IgD-negative memory B cell (primary cell): Measurements from ENCODE around the gene ZNF282. TPM values are rescaled to one million over a fixed set of nuclear protein-coding genes. Genes with fewer than 3 reads are reported as not detected.
"Not testable (repeated sequence)": the region's sequence is repeated elsewhere in the genome, so short reads cannot be mapped to it uniquely, and the experiment has no call there.

Experiments
- H3K27ac Mint-ChIP-seq, 3 donors: one replicate each; pipeline ENCODE4 v1.8.0; 2020 to 2022; ENCODE audit warnings: mild to moderate bottlenecking in 3 of 3, mixed read lengths in 3 of 3, moderate library complexity in 1 of 3
- H3K27me3 Mint-ChIP-seq: one replicate; pipeline ENCODE4 v1.8.0; 2021; ENCODE audit warnings: mixed read lengths
- H3K36me3 Mint-ChIP-seq: one replicate; pipeline ENCODE4 v1.8.0; 2020; ENCODE audit warnings: mild to moderate bottlenecking, mixed read lengths
- H3K4me1 Mint-ChIP-seq, 3 donors: one replicate each; pipeline ENCODE4 v1.8.0; 2020 to 2022; ENCODE audit warnings: mixed read lengths in 3 of 3, mild to moderate bottlenecking in 1 of 3
- H3K4me3 Mint-ChIP-seq, 4 donors: one replicate each; pipeline ENCODE4 v1.8.0; 2020 to 2022; ENCODE audit warnings: mild to moderate bottlenecking in 4 of 4, mixed read lengths in 4 of 4, moderate library complexity in 3 of 4
- H3K9me3 Mint-ChIP-seq, 3 donors: one replicate each; pipeline ENCODE4 v1.8.0; 2020 to 2021; ENCODE audit warnings: mixed read lengths in 3 of 3, mild to moderate bottlenecking in 1 of 3
- polyA plus RNA-seq: library from polyadenylated mRNA; unstranded; fragments of 300-500 nt; fragmentation: Illumina TruSeq; gene quantifications from one replicate; pipeline ENCODE4 v1.2.3, GENCODE V29; 2021

Gene ZNF282
- polyA plus RNA-seq, 1 donor from 2014 or later: 1.9 TPM

DNA sequence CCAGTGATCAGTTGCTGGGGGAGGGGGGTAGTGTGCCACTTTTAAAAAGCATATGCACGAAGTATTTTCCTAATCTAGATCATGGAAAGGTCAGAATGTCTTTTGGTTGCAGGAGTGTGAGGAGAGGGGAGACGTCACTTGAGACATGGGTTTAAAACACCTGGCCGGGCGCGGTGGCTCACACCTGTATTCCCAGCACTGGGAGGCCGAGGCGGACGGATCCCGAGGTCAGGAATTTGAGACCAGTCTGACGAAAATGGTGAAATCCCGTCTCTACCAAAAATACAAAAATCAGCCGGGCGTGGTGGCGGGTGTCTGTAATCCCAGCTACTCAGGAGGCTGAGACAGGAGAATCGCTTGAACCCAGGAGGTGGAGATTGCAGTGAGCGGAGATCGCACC, 31.0 kb downstream of the ZNF282 start:
- H3K4me1 Mint-ChIP-seq, H3K36me3 Mint-ChIP-seq, H3K9me3 Mint-ChIP-seq, H3K4me3 Mint-ChIP-seq, H3K27me3 Mint-ChIP-seq: not testable (repeated sequence)
- H3K27ac Mint-ChIP-seq: peak overlapping the region in 2 of 3 donors; percentile 53 to 78

GRCh38 chr7:149226840-149227494, 31.6 kb downstream of the ZNF282 start:
- peaks cover 0 to 1% (median 0%) of the 10 kb centered on the region in 3 donors for H3K9me3 Mint-ChIP-seq
- H3K4me3 Mint-ChIP-seq: no peak overlapping the region
- no peaks in the 10 kb centered on the region for H3K27me3 Mint-ChIP-seq
- peaks cover 0 to 3% (median 0%) of the 10 kb centered on the region in 3 donors for H3K4me1 Mint-ChIP-seq
- H3K36me3 Mint-ChIP-seq: peaks cover 6% of the 10 kb centered on the region
- H3K27ac Mint-ChIP-seq: peak overlapping the region in 1 of 3 donors; percentile 53

- Mint-ChIP-seq H3K27me3 (peaks cover 8% of the 10 kb centered on the region), H3K4me3 (no peak overlapping the region)
Observed at GRCh38 chr7:149228831-149229471, 33.6 kb downstream of the ZNF282 start.

GRCh38 chr7:149229526-149229925, 34.2 kb downstream of the ZNF282 start:
- Mint-ChIP-seq H3K36me3 (peaks cover 6% of the 10 kb centered on the region), H3K4me1 (peaks cover 0 to 3% (median 0%) of the 10 kb centered on the region in 3 donors), H3K9me3 (peaks cover 0 to 1% (median 0%) of the 10 kb centered on the region in 3 donors), H3K27me3 (peaks cover 9% of the 10 kb centered on the region), H3K4me3 (no peak overlapping the region), H3K27ac (no peak overlapping the region)

More at GRCh38 chr7:149228831-149229471, 33.6 kb downstream of the ZNF282 start:
- H3K9me3 Mint-ChIP-seq: peaks cover 0 to 1% (median 0%) of the 10 kb centered on the region in 3 donors
- H3K27ac Mint-ChIP-seq: peak overlapping the region in 2 of 3 donors; percentile 80 to 94
- peaks cover 6% of the 10 kb centered on the region for H3K36me3 Mint-ChIP-seq
- H3K4me1 Mint-ChIP-seq: peaks cover 0 to 3% (median 0%) of the 10 kb centered on the region in 3 donors

GRCh38 chr7:149232362-149232761, 37.0 kb downstream of the ZNF282 start:
- peaks cover 9% of the 10 kb centered on the region for H3K27me3 Mint-ChIP-seq
- no peaks in the 10 kb centered on the region for H3K36me3 Mint-ChIP-seq
- H3K4me3 Mint-ChIP-seq: no peak overlapping the region
- H3K9me3 Mint-ChIP-seq: peaks cover 0 to 1% (median 0%) of the 10 kb centered on the region in 3 donors
- H3K4me1 Mint-ChIP-seq: peaks cover 0 to 3% (median 0%) of the 10 kb centered on the region in 3 donors
- H3K27ac Mint-ChIP-seq: no peak overlapping the region

DNA sequence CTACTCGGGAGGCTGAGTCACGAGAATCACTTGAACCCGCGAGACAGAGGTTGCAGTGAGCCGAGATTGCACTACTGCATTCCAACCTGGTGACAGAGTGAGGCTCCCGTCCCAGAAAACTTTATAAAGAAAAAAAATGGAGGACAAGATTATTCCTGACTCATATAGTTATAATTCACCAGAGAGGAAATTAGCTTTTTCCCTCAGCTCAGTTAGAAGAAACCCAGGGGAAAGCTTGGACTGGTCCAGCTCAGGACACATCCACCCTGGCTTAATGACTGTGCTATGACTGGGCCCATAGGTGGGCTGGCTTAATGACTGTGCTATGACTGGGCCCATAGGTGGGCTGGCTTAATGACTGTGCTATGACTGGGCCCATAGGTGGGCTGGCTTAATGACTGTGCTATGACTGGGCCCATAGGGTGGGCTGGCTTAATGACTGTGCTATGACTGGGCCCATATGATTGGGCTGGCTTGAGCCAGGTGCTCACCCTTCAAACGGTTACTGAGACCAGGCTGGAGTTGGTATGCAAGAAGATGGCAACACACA, 38.4 kb downstream of the ZNF282 start:
- not testable (repeated sequence) for H3K4me3 Mint-ChIP-seq, H3K27ac Mint-ChIP-seq

DNA sequence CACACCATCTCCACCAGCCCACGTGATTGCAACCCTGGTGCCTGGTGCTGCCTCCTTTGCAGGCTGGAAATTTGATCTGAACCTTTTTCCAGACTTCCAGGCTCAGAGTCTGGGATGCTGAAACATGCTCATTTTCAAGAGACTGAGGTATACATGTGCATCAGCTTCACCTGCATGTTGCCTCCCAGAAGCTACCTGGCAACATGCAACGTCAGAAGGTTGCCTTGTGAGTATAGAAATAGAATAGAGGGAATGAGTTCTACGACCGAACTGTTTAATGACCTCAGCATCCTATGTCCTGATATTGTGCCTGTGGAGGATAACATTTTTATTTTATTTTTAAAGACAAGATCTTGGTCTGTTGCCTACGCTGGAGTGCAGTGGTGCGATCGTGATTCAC, 42.2 kb downstream of the ZNF282 start:
- Mint-ChIP-seq H3K36me3 (no peaks in the 10 kb centered on the region), H3K27ac (no peak overlapping the region), H3K4me3 (peak overlapping the region in 1 of 4 donors; percentile 93), H3K9me3 (peaks cover 0 to under 1% (median 0%) of the 10 kb centered on the region in 3 donors), H3K4me1 (peaks cover 16 to 20% (median 19%) of the 10 kb centered on the region in 3 donors), H3K27me3 (peaks cover 9% of the 10 kb centered on the region)

More for the DNA sequence above, 38.4 kb downstream of the ZNF282 start:
- not testable (repeated sequence) for H3K36me3 Mint-ChIP-seq, H3K4me1 Mint-ChIP-seq, H3K9me3 Mint-ChIP-seq, H3K27me3 Mint-ChIP-seq

DNA sequence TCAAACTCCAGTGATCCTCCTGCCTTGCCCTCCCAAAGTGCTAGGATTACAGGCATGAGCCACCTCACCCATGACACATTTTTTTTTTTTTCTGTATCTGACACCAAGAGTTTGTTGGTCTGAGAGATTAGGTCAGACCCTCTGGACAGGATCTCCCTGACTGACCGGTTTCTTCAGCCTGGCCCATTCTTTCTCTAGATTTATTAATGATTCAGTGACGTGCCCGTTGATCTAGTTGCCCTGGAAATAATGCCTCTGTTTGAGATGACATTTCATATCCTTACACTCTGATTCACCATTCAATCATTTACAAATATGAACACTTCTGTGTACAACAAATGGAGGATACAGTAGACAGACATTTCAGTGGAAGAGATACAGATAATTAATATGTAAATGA, 42.7 kb downstream of the ZNF282 start:
- Mint-ChIP-seq H3K36me3 (peaks cover 3% of the 10 kb centered on the region), H3K4me3 (peak overlapping the region; percentile 90 to 96 (median 94)), H3K4me1 (peaks cover 20 to 24% (median 24%) of the 10 kb centered on the region in 3 donors), H3K27me3 (peaks cover 6% of the 10 kb centered on the region), H3K9me3 (peaks cover 0 to 5% (median 0%) of the 10 kb centered on the region in 3 donors), H3K27ac (no peak overlapping the region)

DNA sequence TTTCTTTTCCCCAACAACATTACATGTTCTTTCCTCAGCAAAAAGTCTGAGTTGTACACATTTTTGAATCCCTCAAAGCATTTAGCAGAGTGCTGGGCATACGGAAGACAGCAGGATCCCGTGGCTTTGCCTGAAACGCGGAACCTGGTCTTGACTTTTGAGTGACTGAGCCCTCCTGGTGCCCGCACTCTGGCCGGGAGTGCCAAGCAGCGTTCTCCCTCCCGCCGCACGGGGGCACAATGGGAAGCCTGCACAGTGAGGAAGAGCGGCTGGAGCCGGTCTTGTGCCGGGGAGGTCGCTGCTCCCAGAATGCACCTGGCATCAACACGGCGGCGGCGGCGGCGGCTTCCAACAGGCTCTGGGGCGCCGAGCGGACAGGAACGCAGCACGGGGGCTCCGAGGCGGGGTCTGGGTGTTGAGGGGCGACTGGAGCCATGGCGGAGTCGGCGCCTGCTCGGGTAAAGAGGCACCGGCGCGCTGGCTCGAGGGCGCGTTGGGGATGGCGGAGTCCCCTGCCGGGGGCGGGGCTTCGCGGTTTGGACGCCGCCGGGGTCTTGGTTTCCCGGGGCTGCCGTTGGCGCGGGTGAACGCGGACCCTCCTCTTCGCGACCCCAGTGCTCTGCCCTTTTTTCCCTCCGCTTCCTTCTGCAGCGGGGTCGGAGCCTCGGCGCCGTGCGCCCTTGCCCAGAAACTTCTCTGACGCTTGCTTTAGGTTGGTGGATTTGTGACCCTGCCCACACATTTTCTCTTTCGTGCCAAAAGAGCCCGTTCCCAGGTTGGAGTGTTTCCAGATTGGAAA, 44.2 kb downstream of the ZNF282 start, which contains the start of gene ZNF212:
ZNF212 (plus strand) TSS at position 307 of the 799 bp plus-strand sequence; CDS start at position 435, 128 bp downstream.
- Mint-ChIP-seq H3K27ac (peak within 1 kb of the TSS; percentile 58 to 89 (median 84)), H3K4me1 (peaks cover 22 to 25% (median 25%) of the 10 kb centered on the region in 3 donors), H3K4me3 (peak within 1 kb of the TSS; percentile 90 to 96 (median 94)), H3K27me3 (no peaks in the 10 kb centered on the region), H3K36me3 (peaks cover 3% of the 10 kb centered on the region), H3K9me3 (peaks cover 0 to 5% (median 0%) of the 10 kb centered on the region in 3 donors)

DNA sequence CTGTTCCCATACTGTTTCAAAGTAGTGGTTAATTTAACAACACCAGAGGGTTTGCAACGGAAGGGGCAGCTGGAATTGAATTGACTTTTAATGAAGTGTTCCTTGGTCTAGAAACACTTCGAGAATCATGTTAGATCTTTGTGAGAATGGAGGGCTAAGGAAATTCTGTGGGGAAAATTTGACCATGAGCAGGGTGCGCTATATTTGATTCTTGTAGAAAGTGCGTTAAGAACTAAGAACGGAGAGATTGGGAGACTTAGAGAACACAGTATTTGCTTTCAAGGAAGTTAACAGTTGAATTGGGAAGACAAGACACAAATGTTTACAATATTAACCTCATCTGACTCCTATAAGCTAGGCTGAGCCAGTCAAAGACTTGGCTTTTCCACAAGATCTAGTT, 45.3 kb downstream of the ZNF282 start:
- Mint-ChIP-seq H3K27ac (peak overlapping the region in 1 of 3 donors; percentile 69), H3K4me1 (peaks cover 32 to 33% (median 33%) of the 10 kb centered on the region in 3 donors), H3K36me3 (peaks cover 3% of the 10 kb centered on the region), H3K4me3 (peak overlapping the region; percentile 65 to 96 (median 92)), H3K9me3 (peaks cover 0 to 5% (median 0%) of the 10 kb centered on the region in 3 donors), H3K27me3 (no peaks in the 10 kb centered on the region)

DNA sequence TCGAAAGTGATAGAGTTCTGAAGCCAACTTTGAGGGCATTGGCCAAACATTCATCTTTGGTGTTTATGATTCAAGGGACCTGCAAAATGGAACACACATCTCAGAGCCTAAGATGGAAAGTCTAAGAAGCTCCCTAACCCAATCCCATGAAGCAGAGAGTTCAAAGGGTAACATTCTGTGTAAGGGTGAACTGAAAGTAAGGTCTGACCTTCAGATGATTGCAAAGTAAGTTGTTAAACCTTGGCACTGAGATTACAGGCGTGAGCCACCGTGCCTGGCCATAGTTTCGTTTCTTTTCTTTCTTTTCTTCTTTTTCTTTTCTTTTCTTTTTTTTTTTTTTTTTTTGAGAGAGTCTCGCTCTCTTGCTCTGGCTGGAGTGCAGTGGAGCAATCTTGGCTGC, 46.4 kb downstream of the ZNF282 start:
- no peak overlapping the region for H3K27ac Mint-ChIP-seq
- H3K4me3 Mint-ChIP-seq: peak overlapping the region; percentile 18 to 93 (median 39)
- H3K27me3 Mint-ChIP-seq: no peaks in the 10 kb centered on the region
- peaks cover 37 to 39% (median 37%) of the 10 kb centered on the region in 3 donors for H3K4me1 Mint-ChIP-seq
- H3K36me3 Mint-ChIP-seq: peaks cover 3% of the 10 kb centered on the region
- H3K9me3 Mint-ChIP-seq: peaks cover 0 to 5% (median 0%) of the 10 kb centered on the region in 3 donors

- Mint-ChIP-seq H3K4me3 (no peak overlapping the region), H3K27me3 (no peaks in the 10 kb centered on the region)
Observed at GRCh38 chr7:149245244-149245643, 49.9 kb downstream of the ZNF282 start.

GRCh38 chr7:149245744-149246143, 50.4 kb downstream of the ZNF282 start:
- peaks cover 3% of the 10 kb centered on the region for H3K36me3 Mint-ChIP-seq
- no peaks in the 10 kb centered on the region for H3K27me3 Mint-ChIP-seq
- peak overlapping the region; percentile 20 to 82 (median 56) for H3K27ac Mint-ChIP-seq
- peaks cover 28 to 35% (median 31%) of the 10 kb centered on the region in 3 donors for H3K4me1 Mint-ChIP-seq
- H3K9me3 Mint-ChIP-seq: peaks cover 0 to 5% (median 0%) of the 10 kb centered on the region in 3 donors
- H3K4me3 Mint-ChIP-seq: peak overlapping the region in 1 of 4 donors; percentile 61

More at GRCh38 chr7:149245244-149245643, 49.9 kb downstream of the ZNF282 start:
- H3K4me1 Mint-ChIP-seq: peaks cover 31 to 39% (median 34%) of the 10 kb centered on the region in 3 donors
- peak overlapping the region; percentile 20 to 82 (median 56) for H3K27ac Mint-ChIP-seq
- H3K9me3 Mint-ChIP-seq: peaks cover 0 to 5% (median 0%) of the 10 kb centered on the region in 3 donors
- peaks cover 3% of the 10 kb centered on the region for H3K36me3 Mint-ChIP-seq

GRCh38 chr7:149248777-149249176, 53.4 kb downstream of the ZNF282 start:
- Mint-ChIP-seq H3K27me3 (no peaks in the 10 kb centered on the region), H3K4me1 (peaks cover 20 to 27% (median 21%) of the 10 kb centered on the region in 3 donors), H3K27ac (peak overlapping the region in 1 of 3 donors; percentile 73), H3K36me3 (no peaks in the 10 kb centered on the region), H3K4me3 (no peak overlapping the region), H3K9me3 (no peaks in the 10 kb centered on the region)
